Neuron (in vitro differentiated cells): ENCODE data around the gene MPI.

ENCODE experiments used
- H2AFZ ChIP-seq: one replicate; pipeline ENCODE4 v1.6.1; 2013; ENCODE audit warnings: low read depth, mild to moderate bottlenecking, inconsistent platforms, low read length, moderate library complexity
- H3K27me3 ChIP-seq: one replicate; pipeline ENCODE4 v1.6.1; 2013; ENCODE audit warnings: low read length; ENCODE audit not compliant: insufficient read depth
- H3K36me3 ChIP-seq: one replicate; pipeline ENCODE4 v1.6.1; 2013; ENCODE audit warnings: low read length; ENCODE audit not compliant: insufficient read depth
- H3K4me1 ChIP-seq: one replicate; pipeline ENCODE4 v1.6.1; 2013; ENCODE audit warnings: low read length; ENCODE audit not compliant: insufficient read depth
- H3K4me3 ChIP-seq: 2 replicates; pipeline ENCODE4 v1.5.1; 2013; ENCODE audit warnings: mild to moderate bottlenecking, low read length, moderate library complexity
- H3K9me3 ChIP-seq: one replicate; pipeline ENCODE4 v1.6.1; 2013; ENCODE audit warnings: low read length

The MPI gene

DNA sequence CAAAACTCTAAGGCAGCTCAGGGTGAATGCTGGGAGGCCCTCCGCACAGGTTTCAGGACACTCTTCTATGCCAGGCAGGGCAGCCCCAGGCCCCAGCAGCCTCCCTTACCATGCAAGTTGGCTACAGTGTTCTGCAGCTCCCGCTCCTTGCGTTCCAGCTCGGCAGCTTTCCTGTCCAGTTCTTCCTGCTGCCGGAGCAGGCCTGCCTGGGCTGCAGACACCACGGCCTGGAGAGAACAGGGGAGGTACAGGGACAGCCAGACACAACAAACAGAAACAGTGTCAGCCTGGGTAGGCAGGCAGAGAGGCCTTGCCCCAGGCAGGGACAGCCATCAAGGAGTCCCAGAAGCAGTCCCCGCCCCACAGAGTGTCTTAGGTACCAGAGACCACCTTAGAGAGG, 37.9 kb upstream of the MPI start:
- Histone ChIP-seq H3K27me3 (no peaks in the 10 kb centered on the region), H3K4me1 (no peaks in the 10 kb centered on the region), H3K4me3 (no peak overlapping the region), H3K9me3 (no peaks in the 10 kb centered on the region), H3K36me3 (peaks cover 60% of the 10 kb centered on the region), H2AFZ (no peak overlapping the region)

DNA sequence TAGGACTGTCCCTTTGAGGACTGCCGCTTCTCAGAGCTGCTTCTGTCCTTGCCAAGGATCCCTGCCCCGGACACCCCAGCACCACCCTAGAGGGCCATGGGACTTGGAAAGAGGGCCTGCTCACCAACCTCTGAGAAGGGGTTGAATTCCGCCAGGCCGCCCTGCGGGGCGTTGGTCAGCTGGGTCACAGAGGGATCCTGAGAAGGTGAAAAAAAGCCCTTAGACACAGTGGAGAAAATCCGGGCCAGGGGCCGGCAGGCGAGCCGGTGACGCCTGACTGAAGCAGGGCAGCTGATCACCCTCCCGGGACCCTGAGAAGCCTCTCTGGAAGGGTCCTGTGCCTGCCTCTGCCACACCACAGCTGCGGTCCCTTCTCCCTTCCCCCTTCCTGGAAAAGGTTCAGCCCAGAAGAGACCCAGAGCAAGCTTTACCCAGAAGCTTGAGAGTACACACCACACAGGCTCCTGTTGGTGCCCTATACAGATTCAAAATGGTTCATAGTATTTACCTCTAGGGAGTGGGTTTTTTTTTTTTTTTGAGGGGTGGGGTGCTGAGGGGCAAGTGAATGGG, 35.3 kb upstream of the MPI start:
- Histone ChIP-seq H2AFZ (no peak overlapping the region), H3K36me3 (peaks cover 44% of the 10 kb centered on the region), H3K27me3 (no peaks in the 10 kb centered on the region), H3K4me1 (no peaks in the 10 kb centered on the region), H3K4me3 (no peak overlapping the region), H3K9me3 (no peaks in the 10 kb centered on the region)

DNA sequence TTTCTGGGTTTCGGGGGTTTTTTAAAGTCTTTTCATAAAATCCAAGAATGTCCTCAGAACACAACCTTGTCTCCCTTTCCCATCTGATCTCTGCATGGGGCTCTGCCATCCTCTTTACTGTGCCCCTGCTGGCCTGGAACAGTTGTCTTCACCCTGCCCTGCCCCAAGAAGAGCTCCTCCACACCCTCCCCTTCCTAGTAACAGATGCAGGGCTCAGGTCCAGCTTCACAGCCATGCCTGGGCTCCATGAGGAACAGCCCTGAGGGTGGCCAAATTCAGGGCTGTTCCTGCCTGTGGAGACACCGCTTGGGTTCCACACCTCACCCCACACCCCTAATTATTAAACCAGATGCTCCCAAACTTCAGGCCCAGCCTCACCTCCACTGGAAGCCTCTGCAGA, 34.0 kb upstream of the MPI start:
- no peak overlapping the region for H3K4me3 ChIP-seq
- H3K36me3 ChIP-seq = peaks cover 31% of the 10 kb centered on the region
- H2AFZ ChIP-seq = no peak overlapping the region
- no peaks in the 10 kb centered on the region for H3K27me3 ChIP-seq
- no peaks in the 10 kb centered on the region for H3K4me1 ChIP-seq
- no peaks in the 10 kb centered on the region for H3K9me3 ChIP-seq

DNA sequence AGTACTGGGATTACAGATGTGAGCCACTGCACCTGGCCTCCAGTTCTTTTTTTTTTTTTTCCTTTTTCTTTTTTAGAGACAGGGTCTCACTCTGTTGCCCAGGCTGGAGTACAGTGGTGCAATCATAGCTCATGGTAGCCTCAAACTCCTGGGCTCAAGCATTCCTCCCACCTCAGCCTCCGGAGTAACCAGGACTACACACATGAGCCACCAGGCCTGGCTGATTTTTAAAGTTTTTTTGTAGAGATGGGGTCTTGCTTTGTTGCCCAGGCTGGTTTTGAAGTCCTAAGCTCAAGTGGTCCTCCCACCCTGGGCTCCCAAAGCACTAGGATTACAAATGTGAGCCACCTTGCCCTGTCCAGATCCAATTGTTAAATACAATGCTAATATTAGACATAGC, 33.3 kb upstream of the MPI start:
- H3K4me1 ChIP-seq = no peaks in the 10 kb centered on the region
- H2AFZ ChIP-seq = no peak overlapping the region
- no peak overlapping the region for H3K4me3 ChIP-seq
- no peaks in the 10 kb centered on the region for H3K9me3 ChIP-seq
- no peaks in the 10 kb centered on the region for H3K27me3 ChIP-seq
- peaks cover 24% of the 10 kb centered on the region for H3K36me3 ChIP-seq

DNA sequence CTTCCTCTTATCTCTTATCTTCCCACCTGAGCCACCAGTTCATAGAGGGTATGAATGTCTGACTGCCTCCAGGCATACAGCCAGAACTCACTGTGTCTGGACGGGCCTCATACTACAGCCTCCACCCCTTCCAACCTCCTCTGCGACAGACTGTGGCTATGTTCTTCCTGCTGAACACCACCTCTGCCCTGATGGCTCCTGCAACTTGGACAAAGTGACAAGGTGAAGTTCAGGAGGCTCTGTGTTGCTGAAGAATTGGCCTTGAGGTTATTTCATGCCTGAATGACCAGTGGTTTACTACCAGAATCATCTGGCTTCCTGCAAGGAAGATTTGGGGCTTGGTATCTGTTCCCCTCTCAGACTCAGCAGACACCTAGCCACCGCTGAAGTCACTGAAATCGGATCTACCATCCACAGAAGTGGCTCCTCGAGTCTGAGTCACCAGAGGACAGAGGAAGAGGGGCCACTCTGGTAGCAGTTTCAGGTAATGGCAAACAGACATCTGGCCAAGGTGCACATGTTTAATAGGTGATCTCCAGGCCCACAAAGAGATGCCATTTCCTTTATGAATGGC, 32.7 kb upstream of the MPI start:
- H2AFZ ChIP-seq = no peak overlapping the region
- peaks cover 18% of the 10 kb centered on the region for H3K36me3 ChIP-seq
- no peaks in the 10 kb centered on the region for H3K27me3 ChIP-seq
- H3K4me3 ChIP-seq = no peak overlapping the region
- no peaks in the 10 kb centered on the region for H3K9me3 ChIP-seq
- H3K4me1 ChIP-seq = no peaks in the 10 kb centered on the region

DNA sequence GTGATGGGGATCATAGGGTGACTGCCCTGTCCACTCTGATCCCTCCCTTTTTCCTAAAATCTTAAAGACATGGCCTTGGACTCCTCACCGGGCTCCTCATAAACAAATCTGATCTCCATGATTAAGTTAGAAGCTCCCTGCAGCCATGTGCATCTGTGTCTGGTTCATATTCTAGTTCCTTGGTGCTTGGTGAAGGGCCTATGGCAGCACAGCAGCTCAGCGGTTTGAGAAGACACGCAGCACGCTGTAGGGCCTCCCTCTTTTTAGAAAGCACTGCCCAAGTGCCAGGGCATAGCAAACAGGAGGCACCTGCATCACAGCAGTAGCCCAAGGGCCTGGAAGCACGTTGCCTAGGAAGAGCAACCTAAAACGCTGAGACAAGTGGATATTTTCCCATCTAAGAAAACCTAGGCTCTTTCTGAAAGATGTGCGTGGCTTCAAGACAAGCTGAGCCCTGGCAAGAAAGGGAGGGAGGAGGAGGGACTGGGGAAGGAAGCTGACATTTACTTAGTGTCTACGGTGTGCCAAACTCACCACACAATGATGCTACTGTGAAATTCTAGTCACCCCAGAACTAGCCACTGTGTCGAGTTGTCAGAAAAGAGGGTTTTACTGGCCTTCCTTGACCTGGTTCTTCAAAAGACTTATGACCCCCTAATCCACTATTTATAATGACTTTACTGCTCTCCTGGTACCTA, 32.0 kb upstream of the MPI start:
- Histone ChIP-seq H3K9me3 (no peaks in the 10 kb centered on the region), H3K36me3 (peaks cover 11% of the 10 kb centered on the region), H3K4me1 (no peaks in the 10 kb centered on the region), H2AFZ (no peak overlapping the region), H3K4me3 (no peak overlapping the region), H3K27me3 (no peaks in the 10 kb centered on the region)

DNA sequence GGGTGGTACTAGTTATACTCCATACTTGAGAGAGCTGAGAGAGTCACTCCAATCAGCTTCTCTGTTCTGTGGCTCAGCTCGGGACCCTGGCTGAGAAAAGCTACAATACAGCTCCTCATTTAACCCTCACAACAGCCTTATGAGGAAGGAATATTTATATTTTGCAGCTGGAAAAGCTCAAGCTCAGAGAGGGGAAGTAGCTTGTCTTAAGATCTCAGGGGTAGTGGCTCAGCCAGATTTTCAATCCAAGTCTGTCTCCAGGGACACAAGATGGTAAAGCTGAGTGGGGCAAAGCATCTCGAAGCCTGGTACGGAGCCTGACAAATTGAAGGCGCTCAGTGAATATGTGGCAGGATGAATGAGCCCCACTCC, 31.5 kb upstream of the MPI start:
- no peaks in the 10 kb centered on the region for H3K27me3 ChIP-seq
- no peak overlapping the region for H2AFZ ChIP-seq
- no peaks in the 10 kb centered on the region for H3K4me1 ChIP-seq
- no peak overlapping the region for H3K4me3 ChIP-seq
- H3K9me3 ChIP-seq = no peaks in the 10 kb centered on the region
- H3K36me3 ChIP-seq = peaks cover 6% of the 10 kb centered on the region

DNA sequence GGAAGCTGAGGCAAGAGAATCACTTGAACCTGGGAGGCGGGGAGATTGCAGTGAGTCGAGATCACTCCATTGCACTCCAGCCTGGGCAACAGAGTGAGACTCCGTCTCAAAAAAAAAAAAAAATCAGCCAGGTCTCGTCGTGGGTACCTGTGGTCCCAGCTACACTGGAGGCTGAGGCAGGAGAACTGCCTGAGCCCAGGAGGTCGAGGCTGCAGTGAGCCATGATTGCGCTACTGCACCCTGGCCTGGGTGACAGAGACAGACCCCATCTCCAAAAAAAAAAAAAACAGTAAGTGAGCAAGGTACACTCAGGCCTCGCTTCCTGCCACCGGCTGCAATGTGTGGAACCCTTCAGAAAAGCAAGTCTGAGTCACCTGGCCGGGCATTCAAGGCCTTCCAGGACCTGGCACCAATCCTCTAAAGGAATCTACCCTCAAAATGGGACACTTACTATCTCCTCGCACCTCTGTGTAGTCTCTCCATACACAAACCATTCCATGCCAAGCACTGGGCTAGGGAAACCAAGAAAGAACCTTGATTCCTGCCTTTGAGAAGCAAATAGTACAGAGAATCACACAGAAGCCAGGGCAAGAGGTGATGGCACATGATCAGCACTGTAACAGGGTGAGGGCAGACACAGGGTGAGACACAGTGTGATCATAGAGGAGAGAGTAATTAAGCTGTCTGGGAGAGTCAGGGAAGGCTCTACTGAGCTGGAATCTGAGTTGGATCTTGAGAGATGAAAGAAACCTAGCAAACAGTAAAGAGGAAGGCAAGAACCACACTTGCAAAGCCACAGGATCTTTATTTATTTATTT, 26.4 kb upstream of the MPI start:
- Histone ChIP-seq H3K4me3 (no peak overlapping the region), H2AFZ (no peak overlapping the region), H3K36me3 (peaks cover 10% of the 10 kb centered on the region), H3K9me3 (no peaks in the 10 kb centered on the region), H3K27me3 (no peaks in the 10 kb centered on the region), H3K4me1 (no peaks in the 10 kb centered on the region)

DNA sequence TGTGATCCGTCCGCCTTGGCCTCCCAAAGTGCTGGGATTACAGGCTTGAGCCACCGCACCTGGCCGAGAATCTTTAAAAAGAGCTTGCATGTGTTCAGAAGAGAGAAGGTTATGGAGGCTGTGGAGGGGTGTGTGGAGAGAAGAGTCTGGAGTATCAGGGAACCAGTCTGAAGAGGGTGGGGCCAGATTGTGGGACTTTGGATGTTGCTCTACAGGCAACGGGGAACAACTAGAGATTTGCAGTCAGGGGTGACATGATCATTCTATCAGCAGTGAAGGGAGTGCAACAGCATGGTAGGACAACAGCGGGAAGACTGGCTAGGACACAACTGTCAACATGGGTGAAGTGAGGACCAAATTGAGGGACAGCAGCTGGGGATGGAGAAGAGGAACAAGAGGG, 25.5 kb upstream of the MPI start:
- H3K27me3 ChIP-seq = no peaks in the 10 kb centered on the region
- peaks cover 12% of the 10 kb centered on the region for H3K36me3 ChIP-seq
- no peak overlapping the region for H3K4me3 ChIP-seq
- peaks cover 3% of the 10 kb centered on the region for H3K9me3 ChIP-seq
- H3K4me1 ChIP-seq = no peaks in the 10 kb centered on the region
- H2AFZ ChIP-seq = no peak overlapping the region

DNA sequence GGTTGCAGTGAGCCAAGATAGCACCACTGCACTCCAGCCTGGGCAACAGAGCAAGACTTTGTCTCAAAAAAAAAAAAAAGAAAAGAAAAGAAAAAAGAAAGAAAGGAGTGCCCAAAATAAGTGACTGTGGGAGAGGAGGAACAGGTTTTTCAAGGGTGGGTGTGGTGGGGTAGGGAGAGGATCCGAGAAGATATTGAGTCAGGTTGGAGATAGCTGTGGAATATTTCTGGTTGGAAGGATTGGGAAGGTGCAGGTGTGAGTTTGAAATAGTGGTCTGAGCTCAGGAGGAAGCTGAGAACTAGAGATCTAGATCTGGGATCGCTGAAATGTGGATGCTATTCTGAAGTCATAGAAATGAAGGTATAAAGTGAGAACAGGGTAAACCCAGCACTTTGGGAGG, 24.5 kb upstream of the MPI start:
- H3K9me3 ChIP-seq = peaks cover 3% of the 10 kb centered on the region
- H3K36me3 ChIP-seq = peaks cover 12% of the 10 kb centered on the region
- no peaks in the 10 kb centered on the region for H3K4me1 ChIP-seq
- no peaks in the 10 kb centered on the region for H3K27me3 ChIP-seq
- no peak overlapping the region for H2AFZ ChIP-seq
- no peak overlapping the region for H3K4me3 ChIP-seq

DNA sequence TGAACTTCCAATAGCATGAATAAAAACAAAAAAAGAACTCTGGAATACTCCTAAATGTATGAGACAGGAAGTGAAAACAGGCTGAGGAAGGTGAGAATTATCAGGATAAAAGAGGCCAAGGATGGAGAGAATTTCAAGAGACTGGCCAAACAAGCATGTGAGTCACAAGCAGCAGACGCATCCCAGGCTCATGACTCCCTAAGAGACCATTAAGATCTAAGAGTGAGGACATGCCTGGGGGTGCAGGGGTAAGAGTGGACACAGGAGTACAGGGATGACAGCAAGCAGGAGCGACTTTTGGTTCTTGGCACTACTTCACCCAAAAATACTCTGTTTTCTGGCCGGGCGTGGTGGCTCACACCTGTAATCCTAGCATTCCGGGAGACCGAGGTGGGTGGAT, 23.8 kb upstream of the MPI start:
- Histone ChIP-seq H3K4me1 (no peaks in the 10 kb centered on the region), H3K36me3 (peaks cover 18% of the 10 kb centered on the region), H2AFZ (no peak overlapping the region), H3K4me3 (no peak overlapping the region), H3K9me3 (peaks cover 3% of the 10 kb centered on the region), H3K27me3 (no peaks in the 10 kb centered on the region)

DNA sequence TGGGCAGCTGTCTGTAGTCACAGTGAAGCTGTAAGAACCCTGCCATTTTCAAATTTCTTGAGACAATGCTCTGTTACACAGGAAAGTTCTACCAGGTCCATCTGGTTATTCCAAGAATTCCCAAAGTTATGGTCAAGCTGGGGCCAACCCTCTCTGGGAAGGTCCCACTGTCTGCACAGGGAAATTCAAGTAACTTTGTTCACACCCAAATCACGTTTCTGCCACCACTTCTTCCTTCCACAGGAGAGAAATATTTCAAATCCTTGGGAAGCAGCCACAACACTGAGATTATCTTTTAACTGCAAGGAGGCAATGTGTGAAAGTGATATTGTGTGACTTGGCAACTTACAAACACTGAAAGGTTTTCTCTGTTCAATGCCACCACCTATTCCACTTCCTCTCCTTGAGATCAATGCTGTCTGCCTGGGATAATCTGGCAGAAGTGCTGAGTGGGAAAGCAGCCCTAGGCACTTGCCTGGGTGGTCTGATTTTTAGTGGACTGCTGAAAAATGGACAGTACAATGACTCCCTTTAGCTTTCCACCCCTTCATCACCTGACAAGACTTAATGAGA, 22.3 kb upstream of the MPI start:
- peaks cover 18% of the 10 kb centered on the region for H3K36me3 ChIP-seq
- H3K4me1 ChIP-seq = peaks cover 4% of the 10 kb centered on the region
- no peak overlapping the region for H2AFZ ChIP-seq
- no peak overlapping the region for H3K4me3 ChIP-seq
- peaks cover 3% of the 10 kb centered on the region for H3K9me3 ChIP-seq
- H3K27me3 ChIP-seq = no peaks in the 10 kb centered on the region

DNA sequence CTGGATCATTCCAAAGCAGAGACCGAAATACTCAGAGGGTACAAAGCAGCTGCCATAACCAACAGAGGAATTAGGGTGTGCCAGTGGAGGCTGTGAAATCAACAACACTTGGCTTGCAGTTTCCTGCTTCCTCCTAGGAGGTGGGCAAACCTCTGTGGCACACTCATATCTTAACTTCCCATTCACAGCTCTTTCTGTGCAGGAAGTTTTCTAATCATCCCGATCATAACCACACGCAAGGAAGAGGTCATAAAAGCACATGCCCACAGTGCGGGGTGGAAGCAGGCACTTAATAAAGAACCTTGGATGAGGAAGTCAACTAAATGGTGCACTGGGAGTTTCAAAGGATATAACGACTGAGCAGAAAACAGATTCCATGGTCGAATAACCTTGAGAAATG, 21.8 kb upstream of the MPI start:
- Histone ChIP-seq H2AFZ (no peak overlapping the region), H3K36me3 (peaks cover 18% of the 10 kb centered on the region), H3K27me3 (no peaks in the 10 kb centered on the region), H3K9me3 (peaks cover 3% of the 10 kb centered on the region), H3K4me1 (peaks cover 4% of the 10 kb centered on the region), H3K4me3 (no peak overlapping the region)
